GM13977 (cell line): ENCODE measurements around the gene CCL24.

Experiments
- DNase-seq: peaks from one replicate; pipeline ENCODE4 v3.0.0; 2012; ENCODE audit warnings: low spot score
- CTCF ChIP-seq: IDR thresholded peaks from 2 replicates; pipeline ENCODE4 v1.5.1; 2012; ENCODE audit warnings: mild to moderate bottlenecking, control low read depth; ENCODE audit not compliant: insufficient read depth; ENCODE audit errors: extremely low read depth, missing control alignments
- in situ Hi-C: fragments of 300-500 bp; cut with MboI; formaldehyde crosslinking; loops from one replicate; pipeline ENCODE4 v1.12.0; 2022; ENCODE audit warnings: low sequenced_read_pairs, low pct_unique_long_range_greater_than_20kb, mixed read lengths, inconsistent platforms; ENCODE audit not compliant: unreplicated experiment

CCL24 gene

GRCh38 chr7:75819711-75820110, 6.1 kb upstream of the CCL24 start:
- no peak for TF ChIP-seq CTCF
- in situ Hi-C loops, result no loop called here
- DNase-seq, result no peak

DNA sequence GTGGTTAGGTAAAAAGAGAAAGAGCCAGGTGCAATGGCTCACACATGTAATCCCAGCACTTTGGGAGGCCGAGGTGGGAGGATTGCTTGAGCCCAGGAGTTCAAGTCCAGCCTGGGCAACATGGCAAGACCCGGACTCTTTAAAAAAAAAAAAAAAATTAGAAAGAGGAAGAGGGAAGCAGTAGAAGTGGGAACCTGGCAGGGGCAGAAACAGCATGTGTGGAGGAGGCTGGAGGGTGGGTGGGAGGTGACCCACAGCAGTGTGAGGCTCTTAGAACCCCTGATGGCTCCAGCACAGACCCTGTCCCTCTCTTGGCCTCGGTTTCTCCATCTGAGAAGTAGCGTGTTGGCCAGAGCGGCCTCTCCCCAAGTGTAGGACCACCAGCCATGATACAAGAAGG, 4.9 kb upstream of the CCL24 start:
- in situ Hi-C loops, result no loop called here
- DNase-seq, result no peak
- TF ChIP-seq CTCF, result no peak

- TF ChIP-seq CTCF, result no peak
- in situ Hi-C loops, result no loop called here
- no peak for DNase-seq
Measured at GRCh38 chr7:75817116-75817515, 3.5 kb upstream of the CCL24 start.

GRCh38 chr7:75815418-75816064, 1.9 kb upstream of the CCL24 start:
- in situ Hi-C loops, result no loop called here
- DNase-seq, result no peak
- TF ChIP-seq CTCF, result no peak

- no peak for TF ChIP-seq CTCF
- in situ Hi-C loops, result no loop called here
- DNase-seq, result no peak
Measured at GRCh38 chr7:75814407-75814947, 871 bp upstream of the CCL24 start.

- TF ChIP-seq CTCF, result no peak
- DNase-seq, result no peak
- in situ Hi-C loops, result no loop called here
Measured at GRCh38 chr7:75813084-75813483, 522 bp downstream of the CCL24 start.
